Loucy (cell line): ENCODE results near the gene SLC15A5.

Source experiments
- H2AFZ ChIP-seq: fragments of 200-600 bp; sonication (generic); 2 replicates; pipeline ENCODE4 v1.6.0; 2016; ENCODE audit warnings: antibody characterized with exemption, mild to moderate bottlenecking, low read length, moderate library complexity
- H3F3A ChIP-seq: fragments of 200-600 bp; 2 replicates; pipeline ENCODE4 v1.6.0; 2016; ENCODE audit warnings: antibody characterized with exemption, low read depth, mild to moderate bottlenecking
- H3K27me3 ChIP-seq: fragments of 200-600 bp; sonication (generic); 2 replicates; pipeline ENCODE4 v1.6.1; 2014; ENCODE audit warnings: low read length, mild to moderate bottlenecking; ENCODE audit not compliant: insufficient read depth, poor library complexity, severe bottlenecking
- H3K36me3 ChIP-seq: fragments of 200-600 bp; sonication (generic); 2 replicates; pipeline ENCODE4 v1.6.1; 2016; ENCODE audit warnings: low read length; ENCODE audit not compliant: insufficient read depth
- H3K4me1 ChIP-seq: fragments of 200-600 bp; sonication (generic); 2 replicates; pipeline ENCODE4 v1.5.1; 2014; ENCODE audit warnings: low read length, mild to moderate bottlenecking; ENCODE audit not compliant: insufficient read depth, poor library complexity, severe bottlenecking
- H3K4me2 ChIP-seq: fragments of 200-600 bp; sonication (generic); 2 replicates; pipeline ENCODE4 v1.6.0; 2014; ENCODE audit warnings: antibody characterized with exemption, low read length, low read depth, mild to moderate bottlenecking; ENCODE audit not compliant: poor library complexity, severe bottlenecking
- H3K4me3 ChIP-seq: fragments of 200-600 bp; sonication (generic); 2 replicates; pipeline ENCODE4 v1.5.1; 2014; ENCODE audit warnings: low read length, mild to moderate bottlenecking, mixed read lengths; ENCODE audit not compliant: poor library complexity, severe bottlenecking
- H3K79me2 ChIP-seq: fragments of 200-600 bp; sonication (generic); 2 replicates; pipeline ENCODE4 v1.6.1; 2014; ENCODE audit warnings: low read length; ENCODE audit not compliant: insufficient read depth
- H3K9ac ChIP-seq: fragments of 200-600 bp; sonication (generic); 2 replicates; pipeline ENCODE4 v1.6.0; 2014; ENCODE audit warnings: mild to moderate bottlenecking, low read depth, low read length, moderate library complexity; ENCODE audit not compliant: poor library complexity, severe bottlenecking
- H3K9me2 ChIP-seq: fragments of 200-600 bp; sonication (generic); replicated peaks from 2 replicates; pipeline ENCODE4 v1.6.1; 2016; ENCODE audit warnings: low read depth, low read length, mixed read lengths
- H3K9me3 ChIP-seq: fragments of 200-600 bp; sonication (generic); 2 replicates; pipeline ENCODE4 v1.6.1; 2014; ENCODE audit warnings: mild to moderate bottlenecking, antibody characterized with exemption, low read length, low read depth; ENCODE audit not compliant: insufficient read depth
- H4K20me1 ChIP-seq: fragments of 200-600 bp; sonication (generic); 2 replicates; pipeline ENCODE4 v1.6.0; 2014; ENCODE audit warnings: antibody characterized with exemption, low read length, mild to moderate bottlenecking; ENCODE audit not compliant: insufficient read depth, poor library complexity, severe bottlenecking
- CTCF ChIP-seq: fragments of 200-600 bp; sonication (generic); conservative IDR thresholded peaks from 2 replicates; pipeline ENCODE4 v1.5.1; 2014; ENCODE audit warnings: mild to moderate bottlenecking, antibody characterized with exemption, low read length
- EZH2phosphoT487 ChIP-seq: fragments of 200-600 bp; IDR thresholded peaks from 2 replicates; pipeline ENCODE4 v1.6.1; 2018; ENCODE audit warnings: antibody characterized with exemption, mild to moderate bottlenecking, moderate library complexity, borderline replicate concordance

SLC15A5 gene

GRCh38 chr12:16218934-16219751, 58.3 kb downstream of the SLC15A5 start:
- Histone ChIP-seq H3K4me3 (no peak overlapping the region), H3F3A (no peaks in the 10 kb centered on the region), H3K9me2 (no peaks in the 10 kb centered on the region), H4K20me1 (no peaks in the 10 kb centered on the region), H3K27me3 (no peaks in the 10 kb centered on the region), H2AFZ (no peak overlapping the region), H3K36me3 (no peaks in the 10 kb centered on the region), H3K4me2 (no peak overlapping the region), H3K9me3 (no peaks in the 10 kb centered on the region), H3K79me2 (no peaks in the 10 kb centered on the region), H3K9ac (no peak overlapping the region), H3K4me1 (no peaks in the 10 kb centered on the region)
- TF ChIP-seq CTCF (no peak), EZH2phosphoT487 (no peak)

GRCh38 chr12:16218234-16218633, 59.3 kb downstream of the SLC15A5 start:
- no peak overlapping the region for H3K4me3 ChIP-seq
- H4K20me1 ChIP-seq: no peaks in the 10 kb centered on the region
- no peaks in the 10 kb centered on the region for H3K36me3 ChIP-seq
- no peaks in the 10 kb centered on the region for H3K9me2 ChIP-seq
- no peak overlapping the region for H2AFZ ChIP-seq
- no peak overlapping the region for H3K4me2 ChIP-seq
- no peaks in the 10 kb centered on the region for H3K9me3 ChIP-seq
- H3K4me1 ChIP-seq: no peaks in the 10 kb centered on the region
- H3F3A ChIP-seq: no peaks in the 10 kb centered on the region
- TF ChIP-seq CTCF (no peak), EZH2phosphoT487 (no peak)
- H3K79me2 ChIP-seq: no peaks in the 10 kb centered on the region
- no peak overlapping the region for H3K9ac ChIP-seq
- H3K27me3 ChIP-seq: no peaks in the 10 kb centered on the region

- Histone ChIP-seq H3K4me1 (no peaks in the 10 kb centered on the region), H3K79me2 (no peaks in the 10 kb centered on the region), H3K27me3 (no peaks in the 10 kb centered on the region), H3K9ac (no peak overlapping the region), H3K9me3 (no peaks in the 10 kb centered on the region), H3K36me3 (no peaks in the 10 kb centered on the region), H4K20me1 (no peaks in the 10 kb centered on the region), H3K4me2 (no peak overlapping the region), H2AFZ (no peak overlapping the region), H3F3A (no peaks in the 10 kb centered on the region), H3K9me2 (no peaks in the 10 kb centered on the region), H3K4me3 (no peak overlapping the region)
- TF ChIP-seq CTCF (no peak), EZH2phosphoT487 (no peak)
These were observed 65.8 kb downstream of the SLC15A5 start for GRCh38 chr12:16211731-16212130.
